AG09309 (cell line): Measurements from ENCODE around the gene RASSF8.

Experiments
- DNase-seq: peaks from one replicate; pipeline ENCODE4 v3.0.0-alpha.2; 2010; ENCODE audit warnings: low read depth
- H3K4me3 ChIP-seq: 2 replicates; pipeline ENCODE4 v1.5.1; 2011; ENCODE audit warnings: mild to moderate bottlenecking, low read depth, low read length, moderate library complexity; ENCODE audit not compliant: control insufficient read depth
- CTCF ChIP-seq: IDR thresholded peaks from 2 replicates; pipeline ENCODE4 v1.5.1; 2011; ENCODE audit warnings: mild to moderate bottlenecking, low read depth, low read length, inconsistent platforms; ENCODE audit not compliant: insufficient read depth, control insufficient read depth; ENCODE audit errors: missing control alignments

RASSF8 gene

GRCh38 chr12:26101350-26101734, 142.9 kb downstream of the RASSF8 start:
- H3K4me3 ChIP-seq, result no peak overlapping the region
- TF ChIP-seq CTCF, result no peak
- DNase-seq, result no peak

DNA sequence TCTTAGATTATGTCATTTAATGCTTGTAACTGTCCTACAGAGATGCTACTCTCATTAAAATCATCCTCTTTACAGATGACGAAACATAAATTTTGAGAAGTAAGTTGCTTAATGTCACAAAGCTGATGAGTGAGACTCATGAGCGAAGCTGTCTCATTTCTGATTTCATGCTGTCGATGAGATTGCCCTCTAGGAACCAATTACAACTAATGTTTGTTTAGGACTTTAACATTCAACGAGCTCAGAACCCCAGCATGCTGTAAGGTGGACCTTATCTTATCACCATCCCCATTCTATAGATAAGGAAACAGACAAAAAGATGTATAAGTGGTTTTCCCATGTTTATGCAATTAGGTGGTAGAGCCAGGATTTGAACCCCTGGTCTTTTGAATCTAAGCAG, 143.3 kb downstream of the RASSF8 start:
- H3K4me3 ChIP-seq, result no peak overlapping the region
- no peak for DNase-seq
- no peak for TF ChIP-seq CTCF

- H3K4me3 ChIP-seq, result no peak overlapping the region
- no peak for DNase-seq
- TF ChIP-seq CTCF, result no peak
Measured at GRCh38 chr12:26102953-26103352, 144.5 kb downstream of the RASSF8 start.

- no peak for DNase-seq
- H3K4me3 ChIP-seq, result no peak overlapping the region
- TF ChIP-seq CTCF, result no peak
Measured at GRCh38 chr12:26106347-26106746, 147.9 kb downstream of the RASSF8 start.

GRCh38 chr12:26108915-26109314, 150.4 kb downstream of the RASSF8 start:
- TF ChIP-seq CTCF, result no peak
- no peak for DNase-seq
- no peak overlapping the region for H3K4me3 ChIP-seq

DNA sequence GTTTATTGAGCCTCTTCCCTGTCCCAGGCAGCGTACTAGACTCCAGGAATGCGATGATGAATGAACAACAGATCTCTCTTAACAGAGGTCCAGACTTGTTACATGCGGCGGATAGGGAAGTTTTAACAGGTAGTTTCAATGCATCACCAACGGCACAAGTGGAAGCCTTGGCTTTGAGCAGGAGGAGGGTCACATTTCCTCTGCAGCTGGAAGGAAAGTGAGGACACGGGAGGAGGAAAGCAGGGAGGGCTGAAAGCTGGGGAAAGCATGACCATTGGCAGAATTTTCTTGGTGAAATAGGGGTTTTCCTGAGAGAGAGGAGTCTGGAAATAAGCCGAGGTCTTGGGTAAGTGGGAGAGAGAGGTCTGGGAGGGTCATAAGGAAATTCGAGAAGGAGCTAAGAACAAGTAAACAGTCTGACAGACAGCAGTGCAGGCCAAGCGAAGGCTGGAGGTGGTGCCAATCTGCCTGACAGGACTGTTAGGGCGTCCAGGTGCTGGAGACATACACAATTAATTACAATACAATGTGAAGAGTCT, 150.9 kb downstream of the RASSF8 start:
- TF ChIP-seq CTCF, result no peak
- DNase-seq, result no peak
- no peak overlapping the region for H3K4me3 ChIP-seq

- H3K4me3 ChIP-seq, result no peak overlapping the region
- no peak for DNase-seq
- TF ChIP-seq CTCF, result no peak
Measured at GRCh38 chr12:26112232-26112631, 153.8 kb downstream of the RASSF8 start.
